Tibial nerve (tissue), 4 donors: Measurements from ENCODE around the gene ACP1.

Experiments
- CTCF ChIP-seq, 5 experiments: fragments of 200-600 bp in 3 of 5; fragments of 450-650 bp in 2 of 5; sonication (generic) in 3 of 5; IDR thresholded peaks; one replicate each; pipeline ENCODE4 v1.5.1; 2016 to 2019; ENCODE audit warnings: antibody characterized with exemption in 5 of 5, mild to moderate bottlenecking in 3 of 5, moderate library complexity in 2 of 5
- EP300 ChIP-seq, 2 donors: sonication (generic); formaldehyde crosslinking; IDR thresholded peaks; one replicate each; pipeline ENCODE4 v1.6.1; 2017; ENCODE audit warnings: antibody characterized with exemption in 2 of 2, mild to moderate bottlenecking in 1 of 2
- POLR2A ChIP-seq, 2 donors: fragments of 450-650 bp; IDR thresholded peaks; one replicate each; pipeline ENCODE4 v1.6.1; 2017; ENCODE audit warnings: antibody characterized with exemption in 2 of 2, mild to moderate bottlenecking in 2 of 2, moderate library complexity in 2 of 2

- TF ChIP-seq CTCF (IDR thresholded peaks at IDR 0.05) = no peak
- no peak for TF ChIP-seq POLR2A (IDR thresholded peaks at IDR 0.05)
- TF ChIP-seq EP300 (IDR thresholded peaks at IDR 0.05) = no peak
These were observed 57.6 kb downstream of the ACP1 start for GRCh38 chr2:322326-322725.
